HCT116 (cell line): ENCODE measurements around the gene ZDHHC14.

Source experiments
- EZH2phosphoT487 ChIP-seq: fragments of 200-600 bp; IDR thresholded peaks from 2 replicates; pipeline ENCODE4 v1.6.1; 2018; ENCODE audit warnings: antibody characterized with exemption, borderline replicate concordance
- TF ChIP-seq, protein P1 (sequence below), 3 experiments: fragments of 200-600 bp in 1 of 3; sonication (generic) in 1 of 3; IDR thresholded peaks in 2 of 3; conservative IDR thresholded peaks in 1 of 3; 2 replicates each; pipeline ENCODE4 v1.5.1; 2012 to 2017; ENCODE audit warnings: low read depth in 2 of 3, low read length in 2 of 3, antibody characterized with exemption in 1 of 3, borderline replicate concordance in 1 of 3, control low read depth in 1 of 3, mild to moderate bottlenecking in 1 of 3, mixed read lengths in 1 of 3, mixed run types in 1 of 3, moderate library complexity in 1 of 3; ENCODE audit not compliant: insufficient read depth in 1 of 3

GRCh38 chr6:157661652-157662051 lies 280.7 kb downstream of the ZDHHC14 start:
- no peak for TF ChIP-seq EZH2phosphoT487
- TF ChIP-seq, protein P1, sequence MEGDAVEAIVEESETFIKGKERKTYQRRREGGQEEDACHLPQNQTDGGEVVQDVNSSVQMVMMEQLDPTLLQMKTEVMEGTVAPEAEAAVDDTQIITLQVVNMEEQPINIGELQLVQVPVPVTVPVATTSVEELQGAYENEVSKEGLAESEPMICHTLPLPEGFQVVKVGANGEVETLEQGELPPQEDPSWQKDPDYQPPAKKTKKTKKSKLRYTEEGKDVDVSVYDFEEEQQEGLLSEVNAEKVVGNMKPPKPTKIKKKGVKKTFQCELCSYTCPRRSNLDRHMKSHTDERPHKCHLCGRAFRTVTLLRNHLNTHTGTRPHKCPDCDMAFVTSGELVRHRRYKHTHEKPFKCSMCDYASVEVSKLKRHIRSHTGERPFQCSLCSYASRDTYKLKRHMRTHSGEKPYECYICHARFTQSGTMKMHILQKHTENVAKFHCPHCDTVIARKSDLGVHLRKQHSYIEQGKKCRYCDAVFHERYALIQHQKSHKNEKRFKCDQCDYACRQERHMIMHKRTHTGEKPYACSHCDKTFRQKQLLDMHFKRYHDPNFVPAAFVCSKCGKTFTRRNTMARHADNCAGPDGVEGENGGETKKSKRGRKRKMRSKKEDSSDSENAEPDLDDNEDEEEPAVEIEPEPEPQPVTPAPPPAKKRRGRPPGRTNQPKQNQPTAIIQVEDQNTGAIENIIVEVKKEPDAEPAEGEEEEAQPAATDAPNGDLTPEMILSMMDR (IDR thresholded peaks at IDR 0.05 in 2 of 3, conservative IDR thresholded peaks at IDR 0.05 in 1 of 3; ENCODE audit: borderline replicate concordance in 1 of 3, insufficient read depth in 1 of 3, low read depth in 2 of 3, low read length in 2 of 3): no peak
